SK-N-SH (cell line): Measurements from ENCODE around the gene ERAL1.

ENCODE experiments used
- PBX3 ChIP-seq: IDR thresholded peaks from 2 replicates; pipeline ENCODE4; 2012
- ZBTB33 ChIP-seq: IDR thresholded peaks from 2 replicates; pipeline ENCODE4 v1.4.0; 2012; ENCODE audit warnings: low read depth, borderline replicate concordance

GRCh38 chr17:28880572-28880945 is 25.7 kb downstream of the ERAL1 start:
- TF ChIP-seq PBX3 (no peak), ZBTB33 (no peak)
